Activated T-helper 1 cell treated with anti-CD3 and anti-CD28 coated beads, Interleukin-12 subunit alpha, Interleukin-12 subunit beta, Interleukin-2, Interleukin-4 antibody, amounts not matched to agents 30 ng/mL and 10 ng/mL and 1 ng/mL, durations not matched to agents 14 hours and 24 hours and 36 hours (primary cell): Measurements from ENCODE around the gene PON1. TPM values are rescaled to one million over a fixed set of nuclear protein-coding genes. Genes with fewer than 3 reads are reported as not detected.

Source experiments
- DNase-seq: peaks from one replicate; pipeline ENCODE4 v3.0.0; 2021; ENCODE audit warnings: low spot score
- H3K27ac Mint-ChIP-seq: one replicate; pipeline ENCODE4 v1.8.0; 2021; ENCODE audit warnings: mild to moderate bottlenecking, mixed read lengths
- H3K27me3 Mint-ChIP-seq: one replicate; pipeline ENCODE4 v1.8.0; 2022; ENCODE audit warnings: mild to moderate bottlenecking, moderate library complexity, mixed read lengths; ENCODE audit not compliant: insufficient read depth
- H3K36me3 Mint-ChIP-seq: one replicate; pipeline ENCODE4 v1.8.0; 2021; ENCODE audit warnings: low read depth, mixed read lengths
- H3K4me1 Mint-ChIP-seq: one replicate; pipeline ENCODE4 v1.8.0; 2021; ENCODE audit warnings: low read depth, mixed read lengths
- H3K4me3 Mint-ChIP-seq: one replicate; pipeline ENCODE4 v1.8.0; 2021; ENCODE audit warnings: mild to moderate bottlenecking, moderate library complexity, mixed read lengths
- H3K9me3 Mint-ChIP-seq: one replicate; pipeline ENCODE4 v1.8.0; 2021; ENCODE audit warnings: mixed read lengths
- intact Hi-C: fragments of 100-400 bp; cut with micrococcal nuclease; formaldehyde crosslinking; loops from one replicate; pipeline ENCODE4 v1.15.1; 2024
- total RNA-seq: library from RNA; stranded (reverse); gene quantifications from 2 replicates; pipeline ENCODE4 v1.2.3, GENCODE V29; 2022

The PON1 gene
- total RNA-seq, 1 donor from 2014 or later, result not detected

- H3K4me3 Mint-ChIP-seq, result no peak overlapping the region
- H3K9me3 Mint-ChIP-seq, result no peaks in the 10 kb centered on the region
- intact Hi-C loops, result no loop called here
- H3K36me3 Mint-ChIP-seq, result no peaks in the 10 kb centered on the region
- DNase-seq, result no peak
- no peak overlapping the region for H3K27ac Mint-ChIP-seq
- H3K27me3 Mint-ChIP-seq, result peaks cover 10% of the 10 kb centered on the region
- H3K4me1 Mint-ChIP-seq, result no peaks in the 10 kb centered on the region
Measured at GRCh38 chr7:95311389-95311788, 12.9 kb downstream of the PON1 start.

GRCh38 chr7:95309951-95310350 is 14.4 kb downstream of the PON1 start:
- no peak for DNase-seq
- H3K4me3 Mint-ChIP-seq, result no peak overlapping the region
- H3K4me1 Mint-ChIP-seq, result no peaks in the 10 kb centered on the region
- H3K27ac Mint-ChIP-seq, result no peak overlapping the region
- H3K36me3 Mint-ChIP-seq, result no peaks in the 10 kb centered on the region
- no peaks in the 10 kb centered on the region for H3K9me3 Mint-ChIP-seq
- intact Hi-C loops, result no loop called here
- peaks cover 10% of the 10 kb centered on the region for H3K27me3 Mint-ChIP-seq

DNA sequence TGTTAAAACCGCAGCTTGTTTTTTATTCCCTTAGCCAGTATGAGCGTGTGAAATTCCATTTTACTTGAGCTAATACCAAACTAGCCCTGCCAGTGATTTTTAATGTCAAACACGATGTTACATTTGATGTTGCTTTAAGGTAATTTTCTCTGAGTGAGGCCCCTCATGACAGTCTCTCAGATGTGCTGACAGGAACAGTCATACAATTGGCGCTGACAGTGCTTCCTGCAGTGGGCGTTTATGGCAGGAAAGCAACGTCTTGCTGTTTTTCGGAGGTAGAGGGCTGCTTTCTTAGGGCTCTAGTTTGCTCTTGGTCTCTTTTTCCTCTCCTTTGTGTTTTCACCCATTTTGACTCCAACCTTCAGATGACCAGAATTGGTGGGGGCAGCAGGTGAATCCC is 19.3 kb downstream of the PON1 start:
- DNase-seq, result no peak
- no peak overlapping the region for H3K27ac Mint-ChIP-seq
- no peaks in the 10 kb centered on the region for H3K4me1 Mint-ChIP-seq
- no peaks in the 10 kb centered on the region for H3K27me3 Mint-ChIP-seq
- no peak overlapping the region for H3K4me3 Mint-ChIP-seq
- intact Hi-C loops, result no loop called here
- H3K36me3 Mint-ChIP-seq, result no peaks in the 10 kb centered on the region
- no peaks in the 10 kb centered on the region for H3K9me3 Mint-ChIP-seq

DNA sequence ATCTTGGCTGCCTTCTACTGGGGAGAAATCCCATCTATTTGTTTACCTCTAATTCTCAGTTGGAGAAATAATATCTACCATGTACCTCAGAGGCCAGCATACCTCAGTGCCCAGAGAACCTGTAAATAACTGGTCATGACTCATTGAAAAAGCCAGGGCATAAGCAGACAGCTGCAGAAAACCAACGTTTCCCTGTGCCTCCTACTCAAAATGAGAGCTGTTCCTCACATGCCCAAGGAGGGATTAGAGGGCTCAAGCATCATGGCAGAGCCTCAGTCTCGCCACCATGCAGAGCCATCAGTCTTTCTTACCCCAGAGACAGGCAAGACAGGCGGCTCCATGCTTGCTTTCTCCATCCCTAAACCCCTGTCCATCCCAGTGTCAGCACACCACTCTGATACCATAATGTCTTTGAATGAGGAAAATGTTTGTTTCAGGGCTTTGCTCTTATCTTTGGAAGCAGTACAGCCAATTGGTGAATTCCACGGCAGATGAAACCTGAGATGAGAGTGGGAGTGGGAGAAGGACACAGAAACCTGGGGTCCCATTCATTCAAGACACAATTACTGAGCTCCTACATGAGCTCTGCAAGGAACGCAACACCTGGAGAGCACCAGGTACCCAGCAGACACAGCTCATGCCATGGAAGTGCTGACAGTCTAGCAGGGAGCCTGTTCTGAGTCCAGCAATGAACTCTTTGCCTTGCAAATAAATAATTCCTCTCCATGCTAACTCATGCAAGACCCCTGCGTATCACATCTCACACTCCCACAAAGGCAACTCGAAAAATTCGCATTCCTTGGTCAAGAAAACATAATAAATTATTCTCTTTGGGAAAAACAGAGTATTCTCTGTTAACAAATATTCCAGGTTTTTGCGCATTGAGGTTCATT is 21.1 kb downstream of the PON1 start:
- H3K4me1 Mint-ChIP-seq, result no peaks in the 10 kb centered on the region
- intact Hi-C loops, result no loop called here
- no peaks in the 10 kb centered on the region for H3K9me3 Mint-ChIP-seq
- H3K4me3 Mint-ChIP-seq, result no peak overlapping the region
- no peak overlapping the region for H3K27ac Mint-ChIP-seq
- H3K27me3 Mint-ChIP-seq, result no peaks in the 10 kb centered on the region
- no peaks in the 10 kb centered on the region for H3K36me3 Mint-ChIP-seq
- DNase-seq, result no peak

GRCh38 chr7:95298091-95298490 is 26.2 kb downstream of the PON1 start:
- Mint-ChIP-seq H3K9me3 (no peaks in the 10 kb centered on the region), H3K4me1 (no peaks in the 10 kb centered on the region), H3K27ac (no peak overlapping the region), H3K4me3 (no peak overlapping the region), H3K36me3 (no peaks in the 10 kb centered on the region), H3K27me3 (peaks cover 2% of the 10 kb centered on the region)
- intact Hi-C loops, result no loop called here
- no peak for DNase-seq

DNA sequence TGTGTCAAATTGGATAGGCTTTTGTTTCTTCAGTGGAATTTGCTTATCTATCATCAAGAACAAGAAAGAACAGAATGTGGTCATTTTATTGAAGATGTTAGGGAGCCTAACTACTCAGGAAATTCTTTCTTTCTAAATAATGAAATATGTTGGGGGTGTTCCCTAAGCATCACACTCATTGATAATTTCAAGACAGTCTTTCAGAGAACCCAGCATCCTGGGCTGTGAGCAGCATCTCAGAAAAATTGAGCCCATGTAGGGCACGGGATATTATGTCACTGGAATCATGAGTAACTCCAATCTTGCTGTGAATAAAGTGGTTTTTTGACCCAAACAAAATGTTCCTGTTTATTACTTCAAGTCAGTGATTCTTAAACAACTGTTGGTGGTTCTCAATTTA is 27.3 kb downstream of the PON1 start:
- Mint-ChIP-seq H3K4me3 (no peak overlapping the region), H3K36me3 (no peaks in the 10 kb centered on the region), H3K9me3 (no peaks in the 10 kb centered on the region), H3K27ac (no peak overlapping the region), H3K4me1 (no peaks in the 10 kb centered on the region), H3K27me3 (peaks cover 2% of the 10 kb centered on the region)
- intact Hi-C loops, result no loop called here
- DNase-seq, result no peak

GRCh38 chr7:95296456-95296855 is 27.9 kb downstream of the PON1 start:
- Mint-ChIP-seq H3K4me3 (no peak overlapping the region), H3K36me3 (no peaks in the 10 kb centered on the region), H3K27ac (no peak overlapping the region), H3K27me3 (peaks cover 2% of the 10 kb centered on the region), H3K9me3 (no peaks in the 10 kb centered on the region), H3K4me1 (no peaks in the 10 kb centered on the region)
- DNase-seq, result no peak
- intact Hi-C loops, result no loop called here

GRCh38 chr7:95295397-95295796 is 28.9 kb downstream of the PON1 start:
- H3K27ac Mint-ChIP-seq, result no peak overlapping the region

GRCh38 chr7:95290166-95290830 is 34.0 kb downstream of the PON1 start:
- Mint-ChIP-seq H3K4me1 (no peaks in the 10 kb centered on the region), H3K27me3 (peaks cover 2% of the 10 kb centered on the region), H3K36me3 (no peaks in the 10 kb centered on the region), H3K9me3 (no peaks in the 10 kb centered on the region), H3K27ac (no peak overlapping the region), H3K4me3 (no peak overlapping the region)
- intact Hi-C loops, result no loop called here
- no peak for DNase-seq

More at GRCh38 chr7:95295397-95295796, 28.9 kb downstream of the PON1 start:
- Mint-ChIP-seq H3K9me3 (no peaks in the 10 kb centered on the region), H3K27me3 (peaks cover 2% of the 10 kb centered on the region), H3K4me1 (no peaks in the 10 kb centered on the region), H3K36me3 (no peaks in the 10 kb centered on the region), H3K4me3 (no peak overlapping the region)
- intact Hi-C loops, result no loop called here
- no peak for DNase-seq

DNA sequence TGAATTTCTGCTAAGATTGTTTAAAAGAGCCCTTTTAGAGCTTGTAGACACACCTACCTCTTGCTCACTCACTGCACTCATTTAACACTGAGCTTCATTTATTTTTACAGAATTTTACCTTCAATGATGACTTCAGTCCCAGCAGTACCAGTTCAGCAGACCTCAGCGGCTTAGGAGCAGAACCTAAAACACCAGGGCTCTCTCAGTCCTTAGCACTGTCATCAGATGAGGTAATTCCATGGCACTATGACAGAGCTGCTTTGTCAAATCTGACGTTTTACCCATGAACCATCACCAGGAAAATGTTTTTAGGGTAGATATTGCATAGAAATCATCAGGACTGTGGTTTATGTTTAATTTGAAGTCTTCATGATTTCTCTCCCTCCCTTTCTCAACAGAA is 38.2 kb downstream of the PON1 start:
- Mint-ChIP-seq H3K4me1 (no peaks in the 10 kb centered on the region), H3K27ac (no peak overlapping the region), H3K4me3 (no peak overlapping the region), H3K9me3 (no peaks in the 10 kb centered on the region), H3K27me3 (no peaks in the 10 kb centered on the region), H3K36me3 (no peaks in the 10 kb centered on the region)
- intact Hi-C loops, result no loop called here
- DNase-seq, result no peak

- no peak for DNase-seq
- Mint-ChIP-seq H3K27me3 (no peaks in the 10 kb centered on the region), H3K27ac (no peak overlapping the region), H3K4me3 (no peak overlapping the region), H3K36me3 (no peaks in the 10 kb centered on the region), H3K9me3 (no peaks in the 10 kb centered on the region), H3K4me1 (no peaks in the 10 kb centered on the region)
- intact Hi-C loops, result no loop called here
Measured at GRCh38 chr7:95279417-95279816, 44.9 kb downstream of the PON1 start.

GRCh38 chr7:95276114-95276513 is 48.2 kb downstream of the PON1 start:
- H3K27ac Mint-ChIP-seq, result no peak overlapping the region
- no peaks in the 10 kb centered on the region for H3K36me3 Mint-ChIP-seq
- no peak for DNase-seq
- H3K4me3 Mint-ChIP-seq, result no peak overlapping the region
- intact Hi-C loops, result no loop called here
- H3K9me3 Mint-ChIP-seq, result no peaks in the 10 kb centered on the region
- peaks cover 3% of the 10 kb centered on the region for H3K27me3 Mint-ChIP-seq
- no peaks in the 10 kb centered on the region for H3K4me1 Mint-ChIP-seq

GRCh38 chr7:95269640-95270039 is 54.7 kb downstream of the PON1 start:
- H3K36me3 Mint-ChIP-seq, result no peaks in the 10 kb centered on the region
- H3K27ac Mint-ChIP-seq, result no peak overlapping the region
- H3K4me3 Mint-ChIP-seq, result no peak overlapping the region
- peaks cover 3% of the 10 kb centered on the region for H3K27me3 Mint-ChIP-seq
- H3K9me3 Mint-ChIP-seq, result no peaks in the 10 kb centered on the region
- H3K4me1 Mint-ChIP-seq, result no peaks in the 10 kb centered on the region
- DNase-seq, result no peak
- intact Hi-C loops, result no loop called here
